GM10847 (cell line): Measurements from ENCODE around the gene CBX1.
A peak's percentile ranks its signal among the peaks of the same experiment; 100 is the strongest.

Source experiments
- POLR2A ChIP-seq: IDR thresholded peaks from 2 replicates; pipeline ENCODE4 v1.6.1; 2011; ENCODE audit not compliant: insufficient read length; ENCODE audit errors: extremely low read depth

Gene CBX1

DNA sequence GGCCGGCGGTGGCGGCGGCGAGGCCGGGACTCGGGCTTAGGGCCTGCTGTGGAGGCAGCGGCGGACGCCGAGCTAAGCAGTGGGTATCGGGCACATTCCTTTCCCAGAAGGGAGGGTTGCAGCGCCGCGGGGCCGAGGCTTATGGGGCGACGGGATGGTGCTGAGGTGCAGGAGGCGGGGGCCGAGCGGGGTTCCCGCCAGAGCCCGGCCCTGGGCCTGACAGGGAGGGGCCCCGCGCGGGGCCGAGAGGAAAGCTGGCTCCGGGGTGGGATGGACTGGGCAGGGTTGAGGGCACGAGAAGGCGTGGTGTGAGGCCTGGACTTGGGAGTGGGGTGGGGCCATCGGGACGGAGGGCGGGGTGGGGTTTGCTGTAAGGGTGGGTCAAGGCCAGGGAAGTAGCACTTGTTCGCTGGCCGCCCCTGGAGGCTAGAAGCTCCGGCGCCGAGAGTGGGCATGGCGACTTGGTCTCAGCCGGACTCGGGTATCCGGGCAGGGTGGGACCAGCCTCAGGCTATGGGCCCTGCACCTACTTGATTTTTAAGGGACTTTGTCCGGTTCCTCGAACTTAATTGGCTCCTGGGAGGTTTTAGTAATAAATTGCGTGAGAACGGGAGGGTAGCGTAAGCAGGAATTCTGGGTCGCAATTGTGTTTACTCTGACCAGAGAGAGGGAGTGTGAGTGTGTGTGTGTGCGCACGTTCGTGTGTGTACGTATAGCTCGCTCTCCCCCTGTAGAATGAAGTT is 52.7 kb downstream of the CBX1 start:
- peak; percentile 66 for TF ChIP-seq POLR2A

DNA sequence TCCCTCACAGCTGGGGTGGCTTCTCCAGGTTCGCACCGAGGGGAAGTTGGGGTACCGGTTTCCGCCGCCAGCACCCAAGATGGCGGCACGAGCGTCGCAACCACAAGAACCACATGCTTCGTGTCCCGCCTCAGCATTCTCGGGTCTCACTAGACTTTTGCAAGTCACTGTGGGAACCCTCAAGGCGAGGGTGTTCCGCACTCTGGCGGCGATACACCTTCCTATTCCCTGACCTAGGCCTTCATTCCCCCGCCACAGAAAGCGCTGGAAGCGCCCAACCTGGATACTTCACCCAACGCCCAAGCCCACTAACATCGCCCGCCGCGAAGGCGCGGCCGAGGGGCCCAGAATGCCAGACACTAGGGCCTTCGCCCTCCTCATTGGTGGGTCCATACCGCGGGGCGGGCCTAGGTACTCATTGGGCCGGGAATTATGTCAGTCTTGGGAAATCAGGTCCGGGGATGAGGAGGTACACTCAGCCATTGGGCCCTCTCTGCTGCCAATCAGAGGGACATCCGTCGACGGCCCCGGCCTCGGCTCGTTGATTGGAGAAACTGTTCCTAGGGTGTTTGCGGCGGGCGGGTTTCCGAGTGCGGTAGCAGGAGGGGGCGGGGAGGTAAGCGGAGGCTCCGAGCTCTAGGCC is 53.4 kb downstream of the CBX1 start, which contains the start of gene NFE2L1:
TSS of gene NFE2L1 (plus strand) at position 619 of the 643 bp plus-strand sequence. CDS start 2,760 bp downstream, outside the sequence.
- peak; percentile 59 for TF ChIP-seq POLR2A

DNA sequence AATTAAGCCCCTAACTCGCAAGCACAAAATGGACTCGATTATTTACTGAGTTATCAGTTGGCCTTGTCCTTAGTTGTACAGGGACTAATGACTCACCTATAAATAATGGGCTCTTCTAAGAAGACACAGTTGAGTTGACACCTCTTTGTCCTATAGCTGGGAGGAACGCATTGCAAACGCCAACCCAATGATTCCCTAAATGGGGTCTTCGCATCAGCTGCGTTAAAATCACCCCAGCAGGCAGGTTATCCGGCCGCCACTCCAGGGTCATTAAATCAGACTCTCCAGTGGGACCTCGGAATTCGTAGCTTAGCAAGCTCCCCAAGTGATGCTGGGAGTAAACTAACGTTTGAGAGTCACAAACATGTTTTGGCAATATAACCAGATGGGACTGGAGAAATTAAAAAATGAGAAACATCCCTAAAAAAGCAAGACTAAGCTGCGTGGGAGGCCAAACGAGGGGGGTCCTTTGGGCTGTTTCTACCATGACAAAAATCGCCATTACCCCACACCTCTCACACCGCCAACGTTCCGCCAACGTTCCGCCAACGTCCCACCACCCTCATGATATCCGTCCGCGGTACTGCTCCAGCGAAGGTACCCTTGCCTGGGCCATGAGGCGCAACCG is 54.1 kb downstream of the CBX1 start:
- TF ChIP-seq POLR2A = no peak

DNA sequence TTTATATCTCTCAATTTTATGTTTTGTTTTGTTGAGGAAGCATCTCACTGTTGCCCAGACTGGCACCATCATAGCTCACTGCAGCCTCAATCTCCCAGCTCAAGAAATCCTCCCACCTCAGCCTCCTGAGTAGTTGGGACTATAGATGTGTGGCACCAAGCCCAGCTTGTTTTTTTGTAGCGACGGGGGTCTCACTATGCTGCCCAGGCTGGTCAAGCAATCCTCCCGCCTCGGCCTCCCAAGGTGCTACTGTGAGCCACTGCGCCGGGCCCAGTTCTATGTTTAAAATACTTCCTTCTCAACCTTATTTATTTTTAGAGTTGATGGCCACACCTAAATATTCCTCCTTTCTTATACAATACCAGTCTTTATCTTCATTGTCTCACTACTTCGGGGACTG is 55.0 kb downstream of the CBX1 start:
- TF ChIP-seq POLR2A = no peak

DNA sequence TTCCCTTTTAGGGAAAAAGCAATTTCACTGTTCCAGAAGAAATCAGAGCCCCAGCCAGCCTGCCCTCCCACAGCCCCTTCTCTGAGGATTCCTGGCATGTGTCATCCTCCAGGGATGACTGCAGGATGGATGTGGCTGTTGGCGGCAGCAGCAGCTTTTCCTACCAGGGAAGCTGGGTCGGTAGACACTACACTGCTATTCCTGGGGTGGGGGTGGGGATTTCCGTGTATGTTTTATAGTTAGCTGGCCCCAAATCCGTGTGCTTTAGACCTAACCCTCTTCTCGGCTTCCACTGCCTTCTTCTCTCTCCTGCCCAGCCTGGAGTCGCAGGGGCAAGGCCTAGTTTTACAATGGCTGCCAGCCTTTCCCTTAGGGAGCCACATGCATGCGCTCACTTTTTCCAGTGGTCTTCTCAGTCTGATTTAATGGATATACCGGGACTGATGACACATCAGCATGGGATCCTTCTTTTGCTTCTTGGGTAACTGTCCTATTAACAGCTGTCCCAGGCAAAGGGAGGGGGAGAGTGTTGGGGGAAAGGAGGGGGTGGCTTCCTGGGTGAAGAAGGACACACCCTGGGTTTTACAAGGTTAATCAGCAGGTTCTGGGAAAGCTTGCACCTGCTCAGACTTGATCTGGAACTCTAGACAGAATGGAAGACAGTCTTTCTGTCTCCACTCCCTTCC is 55.8 kb downstream of the CBX1 start:
- TF ChIP-seq POLR2A = no peak

DNA sequence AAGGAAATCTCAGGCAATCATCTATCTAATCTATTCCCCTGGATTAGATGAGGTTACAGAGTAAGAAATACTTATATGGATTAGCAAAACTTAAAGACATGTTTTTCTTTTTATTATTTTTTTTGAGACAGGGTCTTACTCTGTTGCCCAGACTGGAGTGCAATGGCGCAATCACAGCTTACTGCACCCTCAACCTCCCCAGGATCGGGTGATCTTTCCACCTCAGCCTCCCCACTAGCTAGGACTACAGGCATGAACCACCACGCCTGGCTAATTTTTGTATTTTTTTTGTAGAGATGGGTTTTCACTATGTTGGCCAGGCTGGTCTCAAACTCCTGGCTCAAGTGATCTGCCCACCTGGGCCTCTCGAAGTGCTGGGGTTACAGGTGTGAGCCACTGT is 56.4 kb downstream of the CBX1 start:
- no peak for TF ChIP-seq POLR2A

DNA sequence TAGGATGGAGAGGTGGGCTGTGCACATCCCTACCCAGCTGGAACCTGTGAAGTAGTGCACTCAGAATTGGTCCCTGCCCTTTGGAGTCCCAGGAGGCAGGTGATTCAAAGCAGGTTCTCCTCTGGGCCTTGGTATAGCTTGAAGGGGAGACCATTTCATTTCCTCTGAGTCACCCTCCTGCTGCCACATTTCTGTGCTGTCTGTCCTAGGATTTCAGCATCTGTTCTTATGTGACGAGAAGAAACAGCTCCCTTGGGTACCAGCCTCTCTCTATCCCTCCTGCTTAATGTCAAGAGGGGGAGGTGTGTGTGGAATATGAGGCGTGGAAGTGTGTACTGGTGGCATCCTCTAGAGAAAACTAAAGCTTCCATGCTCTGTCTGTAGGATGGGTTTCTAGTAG is 58.1 kb downstream of the CBX1 start:
- TF ChIP-seq POLR2A = no peak

DNA sequence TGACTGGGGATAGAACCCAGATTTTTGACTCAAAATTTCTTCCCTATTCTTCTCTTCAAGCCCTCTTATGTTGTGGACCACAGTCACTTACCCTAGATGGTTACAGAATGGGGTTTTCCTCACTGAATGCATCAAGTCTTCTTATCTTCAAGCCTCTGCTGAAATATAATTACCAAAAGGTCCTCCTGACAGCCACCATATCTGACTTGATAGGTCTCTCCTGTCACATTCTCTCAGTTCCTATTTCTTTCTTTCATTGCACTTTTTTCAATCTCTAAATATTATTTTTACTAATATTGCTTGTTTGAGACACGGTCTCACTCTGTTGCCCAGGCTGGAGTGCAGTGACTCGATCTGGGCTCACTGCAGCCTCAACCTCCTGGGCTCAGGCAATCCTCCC is 62.6 kb downstream of the CBX1 start:
- TF ChIP-seq POLR2A = no peak

DNA sequence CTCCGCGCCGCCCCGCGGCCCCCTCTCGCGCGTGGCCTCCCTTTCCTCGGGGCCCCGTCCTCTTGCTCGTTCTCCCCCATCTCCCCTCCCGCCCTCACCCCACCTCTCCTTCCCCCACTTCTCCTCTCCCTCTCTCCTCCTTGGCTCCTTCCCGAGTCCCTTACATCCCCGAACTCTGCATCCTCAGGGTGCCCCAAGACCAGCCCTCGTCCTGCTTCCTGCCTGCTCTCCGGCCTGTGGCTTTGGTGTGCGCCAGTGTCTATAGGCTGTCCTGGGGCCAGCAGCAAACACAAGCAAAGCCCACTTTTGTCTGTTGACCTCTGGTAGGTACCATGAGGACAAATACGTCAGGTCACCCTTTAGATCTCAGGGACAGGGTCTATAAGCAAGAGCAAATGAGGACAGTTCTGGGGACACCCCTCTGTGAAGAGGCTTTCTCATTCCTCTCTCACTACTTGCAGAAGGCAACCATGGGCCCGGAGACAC is 63.4 kb downstream of the CBX1 start:
- TF ChIP-seq POLR2A = no peak

DNA sequence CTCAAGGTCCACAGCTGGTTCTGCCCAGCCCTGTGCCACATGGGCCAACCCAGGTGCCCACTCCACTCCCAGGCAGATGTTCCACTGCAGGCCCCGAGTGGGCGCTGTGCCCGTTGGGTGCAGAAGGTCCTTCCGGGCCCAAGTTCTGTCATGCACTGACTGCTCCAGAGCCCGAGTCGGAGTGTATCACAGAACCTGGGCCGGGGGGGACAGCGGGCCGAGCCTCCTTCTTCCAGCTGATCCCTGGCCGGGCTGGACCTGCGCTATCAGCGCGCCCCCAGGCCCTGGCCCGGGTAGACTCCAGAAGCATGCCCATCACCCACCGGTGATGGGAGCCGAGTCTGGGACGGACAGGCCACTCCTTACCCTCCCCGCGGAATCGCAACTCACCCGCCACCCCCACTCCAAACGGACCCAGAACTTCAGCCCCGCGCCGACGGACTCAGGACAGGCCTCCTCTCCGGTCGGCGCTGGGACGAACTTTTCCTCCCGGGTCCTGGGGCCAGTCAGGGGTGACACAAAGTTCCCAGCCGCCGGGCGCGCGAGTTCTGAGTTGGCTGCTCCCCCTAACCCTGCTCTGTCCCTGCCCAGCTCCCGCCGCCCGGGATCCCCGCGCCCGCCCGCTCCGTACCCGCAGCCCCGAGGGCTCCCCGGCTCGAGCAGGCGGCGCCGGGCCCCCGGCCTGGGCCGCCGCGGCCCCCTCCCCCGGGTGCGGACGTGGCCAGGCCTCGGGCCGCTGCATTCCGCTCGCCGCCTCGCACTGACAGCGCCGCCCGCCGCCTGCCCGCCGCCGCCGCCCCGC is 64.0 kb downstream of the CBX1 start, which contains the start of gene COPZ2:
TSS of gene COPZ2 (minus strand) at position 762 of the 802 bp plus-strand sequence. CDS start at position 742, 20 bp downstream.
- no peak for TF ChIP-seq POLR2A

DNA sequence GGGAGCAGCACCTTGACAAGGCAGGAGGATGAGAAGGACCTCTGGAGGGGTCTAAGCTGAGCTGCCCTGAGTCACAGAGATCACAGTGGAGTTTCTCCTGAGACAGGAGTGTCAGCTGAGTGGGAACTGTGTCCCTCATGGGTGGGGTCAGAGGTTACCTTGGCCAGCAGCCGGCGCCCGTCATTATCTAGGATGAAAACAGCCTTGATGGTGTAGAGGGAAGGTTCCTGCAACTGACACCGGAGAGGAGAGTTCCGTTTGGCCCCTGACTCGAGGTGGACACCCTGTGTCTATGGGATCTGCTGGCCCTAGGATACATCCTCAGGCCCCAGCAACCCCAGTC is 64.6 kb downstream of the CBX1 start:
- no peak for TF ChIP-seq POLR2A

DNA sequence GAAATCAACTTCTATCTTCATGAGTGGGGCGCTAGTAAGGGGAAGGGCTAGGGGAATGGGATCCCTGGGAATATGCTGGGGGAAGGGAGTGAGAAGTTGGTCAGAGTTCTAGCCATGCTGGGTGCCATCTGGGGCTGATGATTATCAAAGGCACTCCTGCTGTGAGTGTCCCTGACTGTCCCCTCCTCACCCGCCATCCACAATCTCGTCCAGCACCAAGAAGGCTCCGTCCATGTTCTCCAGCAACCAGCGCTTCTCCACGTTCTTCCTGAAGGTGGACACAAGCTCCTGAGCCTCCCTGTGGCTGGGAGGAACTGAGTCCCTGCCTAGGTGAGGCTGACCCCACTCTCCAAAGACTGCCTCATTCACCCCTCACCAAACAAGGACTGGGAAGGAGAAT is 69.3 kb downstream of the CBX1 start:
- no peak for TF ChIP-seq POLR2A

DNA sequence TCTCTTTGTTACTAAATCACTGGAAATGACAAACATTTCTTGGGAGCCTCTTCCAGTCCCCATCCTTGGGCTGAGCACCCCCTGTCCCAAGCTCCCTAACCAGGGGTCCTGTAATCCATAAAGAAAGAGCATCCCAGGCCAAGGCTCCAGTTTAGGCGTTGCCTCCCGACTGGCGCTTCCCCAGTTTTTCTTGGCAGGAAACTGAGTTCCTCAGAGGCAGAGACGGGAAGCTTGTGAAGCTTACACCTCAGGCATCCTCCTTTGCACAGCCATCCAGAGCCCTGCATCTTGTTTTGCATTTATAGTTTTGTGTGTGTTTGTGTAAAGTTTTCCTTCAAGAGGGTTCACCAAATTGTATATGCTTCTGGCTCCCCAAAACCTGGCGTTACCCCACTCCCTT is 70.7 kb downstream of the CBX1 start:
- TF ChIP-seq POLR2A = no peak

DNA sequence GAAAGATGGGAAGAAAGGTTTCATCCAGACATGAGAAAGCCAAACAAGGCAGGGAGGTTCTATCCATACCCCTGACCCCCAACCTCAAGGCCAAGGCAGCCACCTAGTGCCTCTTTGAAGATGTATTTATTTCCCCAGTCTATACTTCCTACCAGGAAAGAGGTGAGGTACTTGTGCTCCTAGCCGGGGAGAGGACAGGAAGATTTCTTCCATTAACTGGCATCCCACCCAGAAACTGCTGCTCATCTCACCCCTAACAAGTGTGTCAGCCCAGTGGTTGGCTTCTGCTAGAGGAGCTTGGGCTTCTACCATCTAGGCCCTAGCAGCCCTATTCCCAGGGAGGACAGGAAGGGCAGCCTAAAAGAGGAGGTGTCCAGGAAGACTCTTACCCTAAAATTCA is 72.5 kb downstream of the CBX1 start:
- no peak for TF ChIP-seq POLR2A
